Cardiac fibroblast (primary cell): Measurements from ENCODE around the gene PDIA5.

ENCODE experiments used
- DNase-seq, 2 donors: peaks; one replicate each; pipeline versions ENCODE4 v3.0.0 to v3.0.0-alpha.2; 2010; ENCODE audit warnings: low read depth in 2 of 2
- H3K4me3 ChIP-seq, 2 donors: replicated peaks in 1 of 2; 1 replicate in 1 of 2; 2 replicates in 1 of 2; pipeline ENCODE4 v1.5.1; 2011; ENCODE audit warnings: low read depth in 2 of 2, low read length in 2 of 2, mild to moderate bottlenecking in 2 of 2, moderate library complexity in 1 of 2
- TF ChIP-seq, protein P1 (sequence below): IDR thresholded peaks from one replicate; pipeline ENCODE4 v1.5.1; 2011; ENCODE audit warnings: low read depth, mild to moderate bottlenecking, low read length, inconsistent platforms

Gene PDIA5

DNA sequence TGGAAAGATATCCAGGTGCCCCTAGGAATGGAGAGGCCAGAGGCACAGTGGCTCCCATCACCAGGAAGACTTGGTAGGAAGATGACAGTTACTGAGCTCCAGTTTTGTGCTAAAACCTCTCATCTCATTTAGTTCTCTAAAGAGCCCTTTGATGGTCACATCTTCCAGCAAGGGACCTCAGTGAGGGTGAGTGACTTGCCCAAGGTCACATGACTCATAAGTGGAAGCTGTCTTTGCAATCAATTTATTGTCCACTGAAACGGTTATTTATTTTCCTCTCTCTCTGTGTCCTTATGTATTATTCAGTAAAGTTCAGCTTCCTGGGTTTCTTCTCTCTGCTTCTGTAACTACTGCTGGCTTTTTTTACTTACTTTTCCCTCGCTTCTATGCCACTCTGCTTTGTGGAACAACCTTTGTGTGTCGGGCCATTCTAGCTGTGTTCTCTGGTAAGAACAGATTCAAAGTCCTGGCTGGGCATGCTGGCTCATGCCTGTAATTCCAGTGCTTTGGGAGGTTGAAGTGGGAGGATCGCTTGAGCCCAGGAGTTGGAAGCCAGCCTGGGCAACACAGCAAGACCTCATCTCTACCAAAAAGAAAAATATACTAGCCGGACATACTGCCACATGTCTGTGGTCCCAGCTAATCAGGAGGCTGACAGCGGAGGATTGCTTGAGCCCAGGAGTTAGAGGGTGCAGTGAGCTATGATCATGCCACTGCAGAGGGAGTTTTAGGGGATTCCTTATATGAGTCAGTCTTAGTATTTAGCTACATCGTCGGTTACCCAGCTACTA lies 55.9 kb downstream of the PDIA5 start:
- no peak overlapping the region for H3K4me3 ChIP-seq

DNA sequence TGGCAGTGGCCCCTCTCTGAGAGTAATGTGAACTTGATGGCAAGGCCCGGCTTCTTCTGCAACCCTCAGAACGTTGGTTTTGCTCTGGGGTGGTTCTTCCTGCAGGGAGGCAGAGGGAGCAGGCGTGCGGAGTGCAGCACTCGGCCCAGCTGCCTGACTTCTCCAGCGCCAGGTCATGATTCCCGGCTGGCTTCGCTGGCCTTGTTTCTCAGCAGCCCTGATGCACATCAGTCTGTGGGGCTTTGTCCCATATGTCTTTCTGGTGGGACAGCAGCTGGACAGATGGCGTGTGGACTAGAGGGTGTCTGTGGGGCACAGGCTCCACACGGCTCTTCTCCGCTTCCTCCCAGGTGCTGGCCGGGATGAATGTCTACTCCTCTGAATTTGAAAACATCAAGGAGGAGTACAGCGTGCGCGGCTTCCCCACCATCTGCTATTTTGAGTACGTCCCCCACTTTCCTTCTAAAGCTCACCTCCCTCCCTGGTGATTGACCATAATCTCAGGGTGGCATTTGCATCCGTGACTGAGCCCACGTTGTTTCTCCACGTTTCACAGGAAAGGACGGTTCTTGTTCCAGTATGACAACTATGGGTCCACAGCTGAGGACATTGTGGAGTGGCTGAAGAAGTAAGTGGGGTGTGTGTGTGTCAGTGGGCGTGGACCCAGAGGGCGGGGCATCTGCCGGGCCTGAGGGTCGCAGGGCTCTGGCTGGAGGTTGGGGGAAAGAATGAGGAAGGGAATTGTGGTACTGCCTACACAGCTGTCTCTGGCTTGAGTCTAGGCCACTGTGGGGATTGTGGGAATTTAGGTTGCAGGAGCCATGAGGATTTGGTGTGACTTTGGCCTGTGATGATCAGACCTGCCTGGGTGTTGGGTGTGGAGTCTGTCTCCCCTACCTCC lies 57.1 kb downstream of the PDIA5 start:
- no peak for DNase-seq
- TF ChIP-seq, protein P1, sequence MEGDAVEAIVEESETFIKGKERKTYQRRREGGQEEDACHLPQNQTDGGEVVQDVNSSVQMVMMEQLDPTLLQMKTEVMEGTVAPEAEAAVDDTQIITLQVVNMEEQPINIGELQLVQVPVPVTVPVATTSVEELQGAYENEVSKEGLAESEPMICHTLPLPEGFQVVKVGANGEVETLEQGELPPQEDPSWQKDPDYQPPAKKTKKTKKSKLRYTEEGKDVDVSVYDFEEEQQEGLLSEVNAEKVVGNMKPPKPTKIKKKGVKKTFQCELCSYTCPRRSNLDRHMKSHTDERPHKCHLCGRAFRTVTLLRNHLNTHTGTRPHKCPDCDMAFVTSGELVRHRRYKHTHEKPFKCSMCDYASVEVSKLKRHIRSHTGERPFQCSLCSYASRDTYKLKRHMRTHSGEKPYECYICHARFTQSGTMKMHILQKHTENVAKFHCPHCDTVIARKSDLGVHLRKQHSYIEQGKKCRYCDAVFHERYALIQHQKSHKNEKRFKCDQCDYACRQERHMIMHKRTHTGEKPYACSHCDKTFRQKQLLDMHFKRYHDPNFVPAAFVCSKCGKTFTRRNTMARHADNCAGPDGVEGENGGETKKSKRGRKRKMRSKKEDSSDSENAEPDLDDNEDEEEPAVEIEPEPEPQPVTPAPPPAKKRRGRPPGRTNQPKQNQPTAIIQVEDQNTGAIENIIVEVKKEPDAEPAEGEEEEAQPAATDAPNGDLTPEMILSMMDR: no peak
- H3K4me3 ChIP-seq: no peak overlapping the region

More for the DNA sequence above, 55.9 kb downstream of the PDIA5 start:
- TF ChIP-seq, protein P1: no peak
- DNase-seq: peak in 1 of 2 donors; percentile 23

DNA sequence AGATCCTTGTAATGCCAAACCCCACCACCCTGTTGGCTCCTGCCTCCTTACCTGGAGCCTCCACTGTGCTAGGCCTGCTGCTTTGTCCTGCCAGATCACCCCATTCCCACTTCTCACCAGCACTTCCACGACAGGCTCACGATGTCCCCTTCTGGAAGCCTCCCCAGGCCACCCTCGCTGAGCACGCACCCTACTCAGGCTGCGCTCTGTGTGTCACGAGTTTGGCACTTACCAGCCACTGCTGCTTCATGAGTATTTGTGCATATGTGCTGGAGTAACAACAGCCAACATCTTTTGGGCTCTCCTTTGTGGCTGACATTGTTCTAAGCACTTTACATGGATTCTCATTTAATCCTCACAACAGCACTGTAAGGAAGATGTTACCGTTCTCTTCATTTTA lies 58.1 kb downstream of the PDIA5 start:
- TF ChIP-seq, protein P1: no peak
- no peak for DNase-seq
- no peak overlapping the region for H3K4me3 ChIP-seq

DNA sequence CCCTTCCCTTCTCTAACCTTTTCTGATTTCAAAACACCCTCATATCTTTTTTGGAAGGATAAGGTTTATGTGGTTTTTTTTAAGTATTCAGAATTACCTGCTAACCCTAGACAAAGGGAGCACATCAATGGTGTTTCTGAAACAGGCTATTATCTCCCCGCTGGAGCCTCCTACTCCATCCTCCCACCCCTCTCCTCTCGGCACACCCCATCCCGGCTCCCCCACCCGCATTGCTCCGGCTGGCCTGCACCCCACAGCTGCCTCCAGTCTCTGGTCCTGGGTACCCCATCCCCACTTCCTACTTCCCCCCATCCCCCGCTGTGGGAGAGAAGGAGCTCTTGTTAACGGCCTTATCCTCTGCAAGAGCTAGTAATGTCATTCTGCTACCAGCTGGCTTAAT lies 59.2 kb downstream of the PDIA5 start:
- TF ChIP-seq, protein P1: no peak
- no peak overlapping the region for H3K4me3 ChIP-seq
- no peak for DNase-seq

DNA sequence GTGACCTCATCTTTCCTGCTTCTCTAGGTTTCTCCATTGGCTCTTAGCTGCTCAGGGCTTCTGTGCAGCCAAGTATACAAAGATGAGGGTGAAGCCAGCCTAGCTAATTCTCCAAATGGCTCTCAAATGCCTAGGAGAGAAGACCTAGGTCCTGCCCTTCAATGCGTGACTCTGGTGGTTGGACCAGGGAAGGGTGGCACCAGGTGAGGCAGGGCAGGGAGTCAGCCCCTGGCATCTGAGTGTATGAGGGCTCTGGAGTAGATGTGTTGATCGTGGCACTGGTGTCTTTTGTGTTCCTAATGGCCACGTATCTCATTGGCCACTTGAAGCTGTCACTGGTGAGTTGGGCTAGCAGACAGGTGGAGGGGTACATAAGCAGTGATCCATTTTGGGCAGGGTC lies 59.8 kb downstream of the PDIA5 start:
- TF ChIP-seq, protein P1: no peak
- no peak overlapping the region for H3K4me3 ChIP-seq
- DNase-seq: no peak

DNA sequence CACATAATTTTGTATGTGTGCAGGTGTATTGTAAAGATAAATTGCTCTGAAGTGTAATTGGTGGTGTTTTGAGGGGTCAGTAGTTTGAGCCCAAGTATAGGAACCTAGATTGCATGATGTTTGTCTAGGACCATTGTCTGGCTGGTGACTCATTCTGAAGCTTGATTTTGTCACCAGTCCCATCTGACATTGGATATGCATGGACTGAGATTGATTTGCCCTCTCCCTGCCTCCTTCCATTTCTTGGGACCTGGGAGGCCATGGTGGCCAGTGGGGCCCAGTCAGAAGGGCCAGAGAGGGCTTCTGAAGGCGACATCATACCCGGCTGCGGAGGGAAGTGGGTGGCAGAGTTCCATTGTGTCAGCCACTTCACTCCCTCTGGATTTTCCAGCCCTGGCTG lies 62.3 kb downstream of the PDIA5 start:
- H3K4me3 ChIP-seq: no peak overlapping the region
- DNase-seq: no peak
- TF ChIP-seq, protein P1: no peak
